Transverse colon (tissue), 3 donors: ENCODE results near the gene MYOM3.

Experiments used
- POLR2A ChIP-seq: fragments of 450-650 bp; IDR thresholded peaks from one replicate; pipeline ENCODE4 v1.6.1; 2016; ENCODE audit warnings: antibody characterized with exemption, mild to moderate bottlenecking, moderate library complexity
- TF ChIP-seq, protein P1 (sequence below), 5 experiments: fragments of 200-600 bp in 3 of 5; fragments of 450-650 bp in 2 of 5; sonication (generic) in 3 of 5; IDR thresholded peaks; 1 replicate in 2 of 5; 2 replicates in 3 of 5; pipeline ENCODE4 v1.5.1; 2016 to 2017; ENCODE audit warnings: antibody characterized with exemption in 5 of 5, inconsistent platforms in 3 of 5, mild to moderate bottlenecking in 2 of 5, moderate library complexity in 1 of 5

DNA sequence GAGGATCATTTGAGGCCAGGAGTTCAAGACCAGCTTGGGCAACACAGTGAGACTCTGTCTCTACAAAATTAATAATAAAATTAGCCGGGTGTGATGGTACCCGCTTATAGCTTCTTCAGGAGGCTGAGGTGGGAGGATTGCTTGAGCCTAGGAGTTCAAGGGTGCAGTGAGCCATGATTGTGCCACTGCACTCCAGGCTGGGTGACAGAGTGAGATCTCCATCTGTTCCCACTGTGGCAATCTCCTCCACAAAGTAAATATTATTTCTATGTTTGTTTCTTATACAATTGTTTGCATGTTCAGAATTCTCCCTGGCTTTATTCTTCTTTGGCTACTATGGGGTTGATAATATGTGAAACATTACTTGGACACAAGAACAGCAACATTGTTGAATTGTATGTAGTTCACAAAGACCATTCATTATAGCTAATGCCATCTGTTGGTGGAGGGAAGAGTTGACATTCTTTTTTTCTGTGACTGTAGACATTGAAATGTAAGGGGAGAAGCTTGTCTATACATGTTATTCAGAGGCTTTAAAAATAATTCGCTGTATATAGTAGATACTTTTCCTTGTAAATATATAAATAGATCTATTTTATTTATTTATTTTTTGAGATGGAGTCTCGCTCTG lies 84.0 kb downstream of the MYOM3 start:
- TF ChIP-seq, protein P1, sequence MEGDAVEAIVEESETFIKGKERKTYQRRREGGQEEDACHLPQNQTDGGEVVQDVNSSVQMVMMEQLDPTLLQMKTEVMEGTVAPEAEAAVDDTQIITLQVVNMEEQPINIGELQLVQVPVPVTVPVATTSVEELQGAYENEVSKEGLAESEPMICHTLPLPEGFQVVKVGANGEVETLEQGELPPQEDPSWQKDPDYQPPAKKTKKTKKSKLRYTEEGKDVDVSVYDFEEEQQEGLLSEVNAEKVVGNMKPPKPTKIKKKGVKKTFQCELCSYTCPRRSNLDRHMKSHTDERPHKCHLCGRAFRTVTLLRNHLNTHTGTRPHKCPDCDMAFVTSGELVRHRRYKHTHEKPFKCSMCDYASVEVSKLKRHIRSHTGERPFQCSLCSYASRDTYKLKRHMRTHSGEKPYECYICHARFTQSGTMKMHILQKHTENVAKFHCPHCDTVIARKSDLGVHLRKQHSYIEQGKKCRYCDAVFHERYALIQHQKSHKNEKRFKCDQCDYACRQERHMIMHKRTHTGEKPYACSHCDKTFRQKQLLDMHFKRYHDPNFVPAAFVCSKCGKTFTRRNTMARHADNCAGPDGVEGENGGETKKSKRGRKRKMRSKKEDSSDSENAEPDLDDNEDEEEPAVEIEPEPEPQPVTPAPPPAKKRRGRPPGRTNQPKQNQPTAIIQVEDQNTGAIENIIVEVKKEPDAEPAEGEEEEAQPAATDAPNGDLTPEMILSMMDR (IDR thresholded peaks at IDR 0.05), result peak; percentile 51 to 76 (median 59)
- TF ChIP-seq POLR2A, result no peak
